HL-60 (cell line): ENCODE measurements around the gene DCP1B.

Experiments
- CTCF ChIP-seq: IDR thresholded peaks from one replicate; pipeline ENCODE4 v1.5.1; 2011; ENCODE audit warnings: low read length, control low read depth, inconsistent platforms; ENCODE audit not compliant: insufficient read depth
- GABPA ChIP-seq: IDR thresholded peaks from 2 replicates; pipeline ENCODE4 v1.6.1; 2012; ENCODE audit warnings: low read depth
- POLR2AphosphoS5 ChIP-seq: IDR thresholded peaks from 2 replicates; pipeline ENCODE4 v1.6.1; 2012; ENCODE audit warnings: low read depth
- REST ChIP-seq: IDR thresholded peaks from 2 replicates; pipeline ENCODE4 v1.6.1; 2012; ENCODE audit warnings: low read depth; ENCODE audit not compliant: insufficient replicate concordance
- SPI1 ChIP-seq: IDR thresholded peaks from 2 replicates; pipeline ENCODE4 v1.6.1; 2012; ENCODE audit warnings: low read depth, mild to moderate bottlenecking, borderline replicate concordance

DNA sequence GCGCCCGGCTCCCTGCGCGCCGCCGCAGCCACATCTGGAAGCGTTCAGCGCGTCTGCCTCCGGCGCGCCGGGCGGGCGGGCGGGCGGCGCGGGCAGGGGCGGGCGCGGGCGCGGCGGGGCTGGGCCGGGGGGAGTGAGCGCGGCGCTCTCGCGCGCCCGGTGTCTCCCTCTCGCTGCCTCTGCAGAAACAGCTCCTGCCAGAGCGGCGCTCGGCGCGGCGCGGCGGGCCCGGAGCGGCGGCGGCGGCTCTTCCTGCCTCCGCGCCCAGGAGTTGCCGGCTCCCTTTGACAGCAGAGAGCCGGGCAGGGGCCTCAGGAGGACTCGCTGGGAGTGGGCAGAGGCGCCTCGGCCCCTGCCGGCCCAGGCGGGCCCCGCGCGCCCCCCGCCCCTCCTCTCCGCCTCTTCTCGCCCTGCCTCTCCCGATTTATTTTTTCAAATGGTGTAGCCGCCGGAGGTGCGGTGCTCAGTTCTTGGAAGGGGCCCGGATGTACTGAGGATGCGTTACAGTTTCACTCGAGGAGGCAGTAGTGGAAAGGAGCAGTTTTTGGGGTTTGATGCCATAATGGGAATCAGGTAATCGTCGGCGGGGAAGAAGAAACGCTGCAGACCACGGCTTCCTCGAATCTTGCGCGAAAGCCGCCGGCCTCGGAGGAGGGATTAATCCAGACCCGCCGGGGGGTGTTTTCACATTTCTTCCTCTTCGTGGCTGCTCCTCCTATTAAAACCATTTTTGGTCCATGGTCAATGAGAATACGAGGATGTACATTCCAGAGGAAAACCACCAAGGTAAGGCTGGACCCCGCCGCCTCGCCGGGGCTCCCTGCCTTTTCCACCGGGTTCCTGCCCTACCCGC, 48.8 kb upstream of the DCP1B start, which contains the start of gene CACNA1C:
- TF ChIP-seq CTCF, result no peak
- no peak for TF ChIP-seq GABPA
- TF ChIP-seq REST, result no peak
- no peak for TF ChIP-seq POLR2AphosphoS5
- TF ChIP-seq SPI1, result no peak
